Neuronal stem cell (in vitro differentiated cells): Measurements from ENCODE around the gene RTEL1.

Experiments
- DNase-seq: peaks from one replicate; pipeline ENCODE4 v3.0.0-alpha.2; 2013; ENCODE audit warnings: low spot score
- H2AFZ ChIP-seq: one replicate; pipeline ENCODE4 v1.6.1; 2013; ENCODE audit warnings: mild to moderate bottlenecking, low read length, inconsistent platforms
- H2AK5ac ChIP-seq: 2 replicates; pipeline ENCODE4 v1.6.1; 2013; ENCODE audit warnings: low read depth, mild to moderate bottlenecking, inconsistent platforms, low read length, moderate library complexity, mixed read lengths
- H2BK120ac ChIP-seq: 2 replicates; pipeline ENCODE4 v1.6.1; 2013; ENCODE audit warnings: low read depth, mild to moderate bottlenecking, inconsistent platforms, low read length, moderate library complexity, mixed read lengths
- H2BK12ac ChIP-seq: one replicate; pipeline ENCODE4 v1.6.1; 2013; ENCODE audit warnings: low read length, inconsistent platforms
- H2BK15ac ChIP-seq: 2 replicates; pipeline ENCODE4 v1.6.1; 2013; ENCODE audit warnings: mild to moderate bottlenecking, low read length, inconsistent platforms, mixed read lengths
- H2BK5ac ChIP-seq: one replicate; pipeline ENCODE4 v1.6.1; 2013; ENCODE audit warnings: inconsistent platforms, mild to moderate bottlenecking, low read length, moderate library complexity
- H3K14ac ChIP-seq: one replicate; pipeline ENCODE4 v1.6.1; 2013; ENCODE audit warnings: low read length, inconsistent platforms
- H3K18ac ChIP-seq: 2 replicates; pipeline ENCODE4 v1.6.1; 2013; ENCODE audit warnings: low read length, inconsistent platforms
- H3K23ac ChIP-seq: 2 replicates; pipeline ENCODE4 v1.6.1; 2013; ENCODE audit warnings: low read depth, mild to moderate bottlenecking, mixed read lengths, low read length, inconsistent platforms; ENCODE audit not compliant: poor library complexity
- H3K27ac ChIP-seq: replicated peaks from 3 replicates; pipeline ENCODE4 v1.5.1; 2013; ENCODE audit warnings: low read length, inconsistent platforms
- H3K27me3 ChIP-seq, 3 experiments: 2 replicates each; pipeline ENCODE4 v1.6.1; 2013; ENCODE audit warnings: low read length in 3 of 3, mild to moderate bottlenecking in 2 of 3, inconsistent platforms in 1 of 3, low read depth in 1 of 3, mixed read lengths in 1 of 3, moderate library complexity in 1 of 3; ENCODE audit not compliant: control insufficient read depth in 3 of 3, insufficient read depth in 3 of 3
- H3K36me3 ChIP-seq, 2 donors: replicated peaks in 1 of 2; 2 replicates each; pipeline ENCODE4 v1.6.1; 2013; ENCODE audit warnings: low read length in 2 of 2; ENCODE audit not compliant: control insufficient read depth in 2 of 2, insufficient read depth in 2 of 2
- H3K4ac ChIP-seq: 2 replicates; pipeline ENCODE4 v1.6.1; 2013; ENCODE audit warnings: inconsistent platforms, mild to moderate bottlenecking, low read length, moderate library complexity
- H3K4me1 ChIP-seq, 2 donors: 1 replicate in 1 of 2; 2 replicates in 1 of 2; pipeline ENCODE4 v1.6.1; 2013; ENCODE audit warnings: low read length in 2 of 2, low read depth in 1 of 2; ENCODE audit not compliant: control insufficient read depth in 2 of 2, insufficient read depth in 1 of 2
- H3K4me2 ChIP-seq: one replicate; pipeline ENCODE4 v1.6.1; 2013; ENCODE audit warnings: mild to moderate bottlenecking, low read length, inconsistent platforms; ENCODE audit not compliant: insufficient read depth, poor library complexity, severe bottlenecking
- H3K4me3 ChIP-seq, 2 donors: 2 replicates each; pipeline ENCODE4 v1.5.1; 2013; ENCODE audit warnings: low read length in 2 of 2, mild to moderate bottlenecking in 2 of 2, inconsistent platforms in 1 of 2, moderate library complexity in 1 of 2
- H3K79me1 ChIP-seq: one replicate; pipeline ENCODE4 v1.6.1; 2013; ENCODE audit warnings: low read depth, mild to moderate bottlenecking, inconsistent platforms, low read length, moderate library complexity
- H3K9ac ChIP-seq: one replicate; pipeline ENCODE4 v1.6.1; 2013; ENCODE audit warnings: mild to moderate bottlenecking, low read depth, low read length, inconsistent platforms; ENCODE audit not compliant: poor library complexity
- H3K9me3 ChIP-seq, 2 donors: replicated peaks in 1 of 2; 2 replicates each; pipeline versions ENCODE3 to v1.6.1; 2013; ENCODE audit warnings: low read length in 2 of 2, mild to moderate bottlenecking in 2 of 2, inconsistent platforms in 1 of 2, low read depth in 1 of 2, mixed read lengths in 1 of 2, moderate library complexity in 1 of 2; ENCODE audit not compliant: control insufficient read depth in 2 of 2, insufficient read depth in 1 of 2
- H4K8ac ChIP-seq: one replicate; pipeline ENCODE4 v1.6.1; 2013; ENCODE audit warnings: low read depth, mild to moderate bottlenecking, inconsistent platforms, low read length, moderate library complexity
- H4K91ac ChIP-seq: one replicate; pipeline ENCODE4 v1.6.1; 2013; ENCODE audit warnings: low read length, low read depth, mild to moderate bottlenecking, inconsistent platforms; ENCODE audit not compliant: poor library complexity
- WGBS, 2 donors: extraction: QIAGEN DNeasy Blood & Tissue Kit; methylation state at CpG; one replicate each; pipeline ENCODE4 v1.1.7; 2013; ENCODE audit warnings: missing lambda C conversion rate in 2 of 2, mixed read lengths in 1 of 2; ENCODE audit not compliant: insufficient read length in 2 of 2, insufficient replicate concordance in 1 of 2; ENCODE audit errors: extremely low coverage in 2 of 2; 5-methylcytosine and 5-hydroxymethylcytosine counted together

The RTEL1 gene

GRCh38 chr20:63626424-63627128, 31.5 kb upstream of the RTEL1 start, which contains the start of gene GMEB2:
TSS of gene GMEB2 (minus strand) at chr20:63627101. CDS start at chr20:63619397, 7,704 bp downstream.
- peak within 1 kb of the TSS; percentile 81 for H3K27ac ChIP-seq
- H2BK15ac ChIP-seq, result peak within 1 kb of the TSS; percentile 89
- H3K9ac ChIP-seq, result peak within 1 kb of the TSS; percentile 100
- H2AK5ac ChIP-seq, result peak within 1 kb of the TSS; percentile 94
- peak within 1 kb of the TSS; percentile 97 for H2BK5ac ChIP-seq
- H2BK12ac ChIP-seq, result peak within 1 kb of the TSS; percentile 6
- H3K4ac ChIP-seq, result peak within 1 kb of the TSS; percentile 98
- peak within 1 kb of the TSS; percentile 94 for H4K8ac ChIP-seq
- peak within 1 kb of the TSS; percentile 100 for H3K23ac ChIP-seq
- peak within 1 kb of the TSS; percentile 30 for H4K91ac ChIP-seq
- no peaks in the 10 kb centered on the region for H3K9me3 ChIP-seq
- peak within 1 kb of the TSS; percentile 99 for H3K14ac ChIP-seq
- no peaks in the 10 kb centered on the region for H3K27me3 ChIP-seq
- H2AFZ ChIP-seq, result peak within 1 kb of the TSS; percentile 90
- H2BK120ac ChIP-seq, result peak within 1 kb of the TSS; percentile 82
- H3K36me3 ChIP-seq, result peaks cover 0 to 15% of the 10 kb centered on the region in 2 donors
- peak within 1 kb of the TSS; percentile 98 for H3K4me2 ChIP-seq
- peaks cover 2 to 14% of the 10 kb centered on the region in 2 donors for H3K4me1 ChIP-seq
- DNase-seq, result no peak
- peak within 1 kb of the TSS; percentile 94 to 99 for H3K4me3 ChIP-seq
- peak within 1 kb of the TSS; percentile 100 for H3K18ac ChIP-seq
- peaks cover 7% of the 10 kb centered on the region for H3K79me1 ChIP-seq
- no CpG with 5 or more reads among the region's 114 CpGs for WGBS, 2 donors

GRCh38 chr20:63627129-63627750, 30.9 kb upstream of the RTEL1 start:
- H3K27ac ChIP-seq, result peak overlapping the region; percentile 35

GRCh38 chr20:63627751-63628245, 30.3 kb upstream of the RTEL1 start:
- Histone ChIP-seq H4K8ac (no peak overlapping the region), H3K27ac (no peak overlapping the region), H2BK120ac (no peak overlapping the region), H3K4me1 (peaks cover 2 to 14% of the 10 kb centered on the region in 2 donors), H3K9me3 (no peaks in the 10 kb centered on the region), H2BK5ac (peak overlapping the region; percentile 39), H2BK15ac (no peak overlapping the region), H3K9ac (peak overlapping the region; percentile 100), H4K91ac (no peak overlapping the region), H3K79me1 (peaks cover 7% of the 10 kb centered on the region), H3K36me3 (peaks cover 0 to 8% of the 10 kb centered on the region in 2 donors), H2AK5ac (peak overlapping the region; percentile 94), H3K27me3 (no peaks in the 10 kb centered on the region), H2AFZ (no peak overlapping the region), H3K18ac (no peak overlapping the region), H2BK12ac (no peak overlapping the region), H3K4me2 (peak overlapping the region; percentile 98), H3K4me3 (peak overlapping the region in 1 of 2 donors; percentile 94), H3K23ac (peak overlapping the region; percentile 89), H3K14ac (no peak overlapping the region), H3K4ac (peak overlapping the region; percentile 76)
- no peak for DNase-seq
- no CpG with 5 or more reads among the region's 28 CpGs for WGBS, 2 donors

More at GRCh38 chr20:63627129-63627750, 30.9 kb upstream of the RTEL1 start:
- Histone ChIP-seq H2AK5ac (peak overlapping the region; percentile 94), H4K91ac (peak overlapping the region; percentile 30), H2BK15ac (peak overlapping the region; percentile 89), H3K14ac (peak overlapping the region; percentile 98), H3K27me3 (no peaks in the 10 kb centered on the region), H2BK5ac (peak overlapping the region; percentile 39), H3K4me1 (peaks cover 2 to 14% of the 10 kb centered on the region in 2 donors), H3K23ac (peak overlapping the region; percentile 100), H3K79me1 (peaks cover 7% of the 10 kb centered on the region), H3K9ac (peak overlapping the region; percentile 100), H2BK120ac (no peak overlapping the region), H4K8ac (no peak overlapping the region), H3K4me2 (peak overlapping the region; percentile 98), H2BK12ac (peak overlapping the region; percentile 6), H3K36me3 (peaks cover 0 to 13% of the 10 kb centered on the region in 2 donors), H3K4ac (peak overlapping the region; percentile 98), H3K4me3 (peak overlapping the region; percentile 94 to 98), H2AFZ (peak overlapping the region; percentile 90), H3K18ac (peak overlapping the region; percentile 98), H3K9me3 (no peaks in the 10 kb centered on the region)
- WGBS, 2 donors, result no CpG with 5 or more reads among the region's 68 CpGs
- peak; percentile 92 for DNase-seq
